Stimulated activated CD8-positive, alpha-beta memory T cell treated with anti-CD3 and anti-CD28 coated beads, Interleukin-15, amount 100 ng/mL, for 24 hours (primary cell): Measurements from ENCODE around the gene TRIP12.
"Not testable (repeated sequence)": the region's sequence is repeated elsewhere in the genome, so short reads cannot be mapped to it uniquely, and the experiment has no call there.

Experiments used
- DNase-seq: peaks from one replicate; pipeline ENCODE4 v3.0.0-alpha.2; 2020; ENCODE audit warnings: low read depth

Gene TRIP12

DNA sequence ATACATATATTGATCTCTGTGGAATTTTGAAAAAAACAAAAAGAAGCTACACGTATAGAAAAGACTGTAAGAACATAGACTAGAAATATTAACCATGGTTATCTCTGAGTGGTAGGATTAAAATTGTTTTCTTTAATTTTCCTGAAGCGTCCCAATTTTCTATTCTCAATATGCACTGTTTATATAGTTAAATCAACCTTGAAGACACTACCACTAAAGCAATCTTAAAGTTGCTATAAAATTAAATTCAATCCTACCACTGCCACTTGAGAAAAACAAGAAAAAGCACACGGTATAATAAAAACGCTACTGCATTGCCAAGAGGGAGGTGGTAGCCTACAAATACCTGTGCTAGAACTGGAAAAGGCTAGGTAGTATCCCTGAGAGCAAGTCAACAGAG, 47.2 kb downstream of the TRIP12 start:
- no peak for DNase-seq

DNA sequence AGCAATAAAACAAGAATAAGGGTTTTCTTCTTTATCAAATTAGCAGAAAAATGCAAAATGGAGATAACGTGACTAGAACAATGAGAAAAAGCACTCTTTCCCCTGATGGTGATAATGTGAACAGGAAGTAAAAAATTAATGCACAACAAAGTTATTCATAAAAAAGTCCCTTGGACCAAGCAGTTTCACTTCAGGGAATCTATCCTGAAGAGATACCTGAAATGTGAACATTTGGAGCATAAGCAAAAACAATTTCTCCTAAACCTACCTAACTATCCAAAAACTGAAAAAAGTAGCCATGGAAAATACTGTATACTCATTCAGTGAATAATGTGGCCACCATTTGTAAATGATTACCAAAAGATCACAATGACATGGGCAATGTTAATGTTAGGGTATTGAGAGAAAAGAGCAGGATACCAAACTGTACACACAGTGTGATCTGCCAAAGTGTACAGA, 48.7 kb downstream of the TRIP12 start:
- no peak for DNase-seq

DNA sequence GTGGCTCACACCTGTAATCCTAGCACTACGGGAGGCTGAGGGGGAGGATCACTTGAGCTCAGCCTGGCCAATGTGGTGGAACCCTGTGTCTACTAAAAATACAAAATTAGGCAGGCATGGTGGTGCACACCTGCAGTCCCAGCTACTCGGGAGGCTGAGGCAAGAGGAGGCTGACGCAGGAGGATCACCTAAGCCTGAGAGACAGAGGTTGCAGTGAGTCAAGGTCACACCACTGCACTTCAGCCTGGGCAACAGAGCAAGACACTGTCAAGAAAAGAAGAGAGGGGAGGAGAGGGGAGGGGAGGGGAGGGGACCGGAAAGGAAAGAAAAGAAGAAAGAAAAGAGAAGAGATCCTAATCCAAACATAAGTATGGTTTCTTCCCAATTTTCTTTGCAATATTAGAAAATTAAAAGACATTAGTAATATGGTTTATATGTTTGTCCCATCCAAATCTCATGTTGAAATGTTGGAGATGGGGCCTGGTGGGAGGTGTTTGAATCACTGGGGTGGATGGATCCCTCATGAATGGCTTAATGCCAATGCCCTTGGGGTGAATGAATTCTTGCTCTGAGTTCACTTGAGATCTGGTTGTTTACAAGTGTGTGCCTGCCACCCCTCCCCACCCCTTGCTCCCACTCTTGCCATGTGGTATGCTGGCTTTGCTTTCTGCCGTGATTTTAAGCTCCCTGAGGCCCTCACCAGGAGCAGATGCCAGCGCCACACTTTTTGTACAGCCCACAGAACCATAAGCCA, 50.7 kb downstream of the TRIP12 start:
- DNase-seq: no peak

GRCh38 chr2:229869226-229869625, 52.6 kb downstream of the TRIP12 start:
- DNase-seq: no peak

- no peak for DNase-seq
Observed at GRCh38 chr2:229868794-229869193, 53.0 kb downstream of the TRIP12 start.

DNA sequence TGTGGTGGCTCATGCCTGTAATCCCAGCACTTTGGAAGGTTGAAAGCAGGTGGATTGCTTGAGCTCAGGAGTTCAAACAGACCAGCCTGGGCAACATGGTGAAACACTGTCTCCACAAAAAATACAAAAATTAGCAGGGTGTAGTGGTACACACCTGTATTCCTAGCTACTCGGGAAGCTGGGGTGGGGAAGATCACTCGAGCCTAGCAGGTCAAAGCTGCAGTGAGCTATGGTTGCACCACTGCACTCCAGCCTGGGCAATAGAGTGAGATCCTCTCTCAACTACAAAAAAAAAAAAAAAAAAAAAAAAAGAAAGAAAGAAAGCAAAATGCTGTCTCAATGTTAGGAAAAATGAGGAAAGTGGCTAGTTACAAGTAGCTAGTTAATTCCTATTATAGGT, 56.8 kb downstream of the TRIP12 start:
- no peak for DNase-seq

DNA sequence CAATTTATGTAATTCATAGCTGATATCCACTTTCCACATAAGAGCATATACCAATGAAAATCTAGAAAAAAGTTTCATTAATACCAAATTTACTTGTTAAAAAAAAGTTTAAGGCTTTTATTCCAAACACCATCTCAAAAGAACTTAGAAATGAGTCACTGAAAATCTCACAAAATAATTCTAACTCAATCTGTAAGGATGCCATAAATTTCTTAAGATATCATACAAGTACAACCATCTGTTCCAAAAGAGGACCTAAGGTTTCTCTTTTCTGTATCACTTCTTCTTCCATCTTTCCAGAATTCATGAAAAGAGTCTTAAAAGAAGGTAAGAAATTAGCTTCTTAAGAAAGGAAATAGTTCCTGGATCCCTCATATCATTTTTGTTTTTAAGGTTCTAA, 60.4 kb downstream of the TRIP12 start:
- DNase-seq: no peak

- no peak for DNase-seq
Observed at GRCh38 chr2:229860334-229860733, 61.5 kb downstream of the TRIP12 start.

DNA sequence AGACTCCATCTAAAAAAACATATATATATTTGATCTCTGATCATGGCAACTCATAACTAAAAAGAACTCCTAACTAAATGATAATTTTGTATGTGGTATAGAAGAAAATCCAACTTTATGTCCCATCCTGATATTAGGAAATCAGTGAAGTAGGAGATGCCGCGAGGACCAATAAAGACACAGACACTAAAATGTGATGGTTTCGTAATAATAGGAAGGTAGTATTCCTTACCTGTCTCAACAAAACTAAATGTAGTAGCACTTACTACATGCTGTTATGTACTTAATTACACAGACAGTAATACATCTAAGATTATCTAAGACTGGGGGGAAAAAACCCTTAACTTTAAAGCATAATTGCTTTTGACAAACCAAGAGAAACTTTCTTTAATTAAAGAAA, 63.5 kb downstream of the TRIP12 start:
- no peak for DNase-seq

GRCh38 chr2:229857634-229858033, 64.2 kb downstream of the TRIP12 start:
- no peak for DNase-seq

DNA sequence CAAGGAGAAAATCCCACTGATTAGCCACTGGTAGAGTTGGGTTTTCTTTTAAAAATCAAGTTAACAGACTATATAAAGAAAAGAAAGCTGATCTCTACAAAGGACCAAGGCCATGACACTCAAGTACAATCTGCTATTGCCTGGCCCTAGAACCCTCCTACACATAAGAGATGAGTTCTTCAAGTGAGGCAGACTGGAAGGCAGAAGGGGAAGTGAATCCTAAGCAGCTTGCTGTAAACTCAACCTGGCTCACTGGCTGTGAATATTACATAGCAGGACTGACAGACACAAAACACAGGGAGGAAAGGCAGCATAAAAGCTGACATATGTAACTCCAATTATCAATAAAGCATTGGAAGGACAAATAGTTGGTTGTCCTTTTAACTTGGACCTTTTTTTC, 65.4 kb downstream of the TRIP12 start:
- no peak for DNase-seq

DNA sequence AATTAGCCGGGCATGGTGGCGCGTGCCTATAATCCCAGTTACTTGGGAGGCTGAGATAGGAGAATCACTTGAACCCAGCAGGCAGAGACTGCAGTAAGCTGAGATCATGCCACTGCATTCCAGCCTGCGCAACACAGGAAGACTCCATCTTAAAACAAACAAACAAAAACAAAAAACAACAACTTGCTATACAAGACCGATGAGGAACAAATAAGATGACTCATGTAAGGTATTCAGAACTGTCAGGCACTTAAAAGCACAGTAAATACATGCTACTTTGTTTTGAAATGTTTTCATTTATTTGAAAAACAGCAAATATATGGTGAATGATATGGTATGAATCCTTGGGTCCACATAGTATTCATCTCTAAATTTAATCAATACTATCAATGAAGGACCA, 66.7 kb downstream of the TRIP12 start:
- no peak for DNase-seq

- no peak for DNase-seq
Observed at GRCh38 chr2:229852565-229852964, 69.2 kb downstream of the TRIP12 start.

DNA sequence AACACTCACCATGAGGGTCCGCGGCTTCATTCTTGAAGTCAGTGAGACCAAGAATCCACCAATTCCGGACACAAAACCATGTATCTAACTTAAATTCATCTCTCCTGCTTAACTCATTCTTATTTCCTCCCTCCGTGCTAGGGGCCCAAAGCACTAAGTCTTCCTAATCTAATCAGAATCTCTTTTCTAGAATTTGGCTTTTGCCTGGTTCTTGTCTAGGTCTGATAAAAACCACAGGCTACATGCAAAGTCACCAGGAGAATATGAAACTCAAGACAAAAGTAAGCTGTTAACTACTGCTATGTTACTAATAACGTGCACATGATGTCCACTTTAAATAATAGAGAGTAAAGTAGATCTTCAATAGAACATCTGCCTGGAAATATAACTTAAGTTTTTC, 69.9 kb downstream of the TRIP12 start:
- no peak for DNase-seq

DNA sequence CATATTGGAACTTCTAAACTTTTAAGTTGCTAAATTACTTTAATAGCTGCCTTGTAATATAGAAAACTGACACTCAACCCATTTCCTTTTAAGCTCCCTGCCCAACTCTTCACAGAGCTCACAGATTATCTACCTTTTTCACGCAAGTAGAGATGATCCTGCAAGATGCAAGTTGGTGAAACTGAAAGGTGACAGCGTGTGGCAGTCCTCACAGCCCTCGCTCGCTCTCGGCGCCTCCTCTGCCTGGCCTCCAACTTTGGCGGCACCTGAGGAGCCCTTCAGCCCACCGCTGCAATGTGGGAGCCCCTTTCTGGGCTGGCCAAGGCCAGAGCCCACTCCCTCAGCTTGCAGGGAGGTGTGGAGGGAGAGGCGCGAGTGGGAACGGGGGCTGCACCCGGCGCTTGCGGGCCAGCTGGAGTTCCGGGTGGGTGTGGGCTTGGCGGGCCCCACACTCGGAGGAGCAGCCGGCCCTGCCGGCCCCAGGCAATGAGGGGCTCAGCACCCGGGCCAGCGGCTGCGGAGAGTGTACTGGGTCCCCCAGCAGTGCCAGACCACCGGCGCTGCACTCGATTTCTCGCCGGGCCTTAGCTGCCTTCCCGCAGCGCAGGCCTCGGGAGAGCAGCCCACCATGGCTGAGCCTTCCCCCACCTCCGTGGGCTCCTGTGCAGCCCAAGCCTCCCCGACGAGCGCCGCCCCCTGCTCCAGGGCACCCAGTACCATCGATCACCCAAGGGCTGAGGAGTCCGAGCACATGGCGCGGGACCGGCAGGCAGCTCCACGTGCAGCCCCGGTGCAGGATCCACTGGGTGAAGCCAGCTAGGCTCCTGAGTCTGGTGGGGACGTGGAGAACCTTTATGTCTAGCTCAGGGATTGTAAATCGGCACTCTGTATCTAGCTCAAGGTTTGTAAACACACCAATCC, 71.2 kb downstream of the TRIP12 start:
- DNase-seq: not testable (repeated sequence)

DNA sequence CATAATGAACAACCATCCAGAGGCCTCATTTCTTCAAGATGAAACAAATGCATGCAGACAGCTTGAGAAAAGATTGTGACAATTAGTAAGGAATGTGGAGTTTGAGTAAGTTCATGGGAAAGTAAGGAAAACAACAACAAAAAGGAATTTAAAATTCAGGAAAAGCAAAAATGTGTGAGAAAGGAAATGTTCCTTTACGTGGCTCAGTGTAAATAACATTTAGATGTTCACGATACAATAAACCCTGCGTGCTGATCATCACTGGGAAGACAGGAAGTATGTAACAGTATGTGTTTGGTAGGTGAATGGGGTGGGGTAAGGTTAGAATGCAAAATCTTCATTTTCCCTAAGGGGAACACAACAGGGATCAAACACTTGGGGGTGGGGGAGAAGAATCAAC, 72.7 kb downstream of the TRIP12 start:
- DNase-seq: no peak

- no peak for DNase-seq
Observed at GRCh38 chr2:229843613-229844012, 78.2 kb downstream of the TRIP12 start.

DNA sequence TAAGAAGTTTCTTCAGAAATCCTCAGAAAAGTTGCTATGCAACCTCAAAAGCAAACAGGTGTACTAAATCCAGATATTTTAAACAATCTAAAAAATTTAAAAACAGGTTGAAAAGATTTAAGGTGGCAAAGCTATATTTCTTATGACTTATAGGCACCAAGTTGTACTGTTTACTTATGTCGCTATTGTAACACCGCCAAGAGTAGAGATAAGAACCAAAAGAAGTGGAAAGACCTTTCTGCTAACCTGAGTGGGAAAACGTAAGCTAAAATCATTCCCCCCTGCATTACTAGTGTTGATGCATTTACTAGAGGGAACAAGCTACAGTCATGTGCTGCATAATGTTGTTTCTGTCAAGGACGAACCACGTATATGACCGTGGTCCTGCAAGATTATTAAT, 83.1 kb downstream of the TRIP12 start:
- no peak for DNase-seq

- no peak for DNase-seq
Observed at GRCh38 chr2:229836847-229837246, 85.0 kb downstream of the TRIP12 start.

GRCh38 chr2:229835596-229836283, 86.1 kb downstream of the TRIP12 start:
- no peak for DNase-seq

DNA sequence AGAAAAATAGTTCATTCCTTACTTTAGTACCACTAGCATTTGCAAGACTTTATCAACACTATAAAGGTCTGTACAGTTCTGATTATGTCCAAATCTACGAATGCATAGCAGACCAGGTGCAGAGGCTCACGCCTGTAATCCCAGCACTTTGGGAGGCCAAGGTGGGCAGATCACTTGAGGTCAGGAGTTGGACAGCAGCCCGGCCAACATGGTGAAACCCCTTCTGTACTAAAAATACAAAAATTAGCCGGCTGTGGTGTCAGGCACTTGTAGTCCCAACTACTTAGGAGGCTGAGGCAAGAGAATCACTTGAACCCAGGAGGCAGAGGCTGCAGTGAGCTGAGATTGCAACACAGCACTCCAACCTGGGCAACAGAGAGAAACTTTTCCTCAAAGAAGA, 87.4 kb downstream of the TRIP12 start:
- DNase-seq: not testable (repeated sequence)

- DNase-seq: no peak
Observed at GRCh38 chr2:229832510-229832898, 89.3 kb downstream of the TRIP12 start.
